Activated T-cell treated with anti-CD3 and anti-CD28 coated beads, Interleukin-2, amount 50 U/mL, for 72 hours (primary cell): ENCODE data around the gene TRDMT1. TPM values are rescaled to one million over a fixed set of nuclear protein-coding genes. Genes with fewer than 3 reads are reported as not detected.

Experiments used
- ATAC-seq, 2 donors: fragments of 150-1000 bp; cut with Tn5 transposase; replicated peaks in 1 of 2; 2 replicates each; pipeline ENCODE4 v1.10.0; 2021; ENCODE audit warnings: moderate library complexity in 2 of 2, mild to moderate bottlenecking in 1 of 2
- DNase-seq, 2 donors: peaks; one replicate each; pipeline ENCODE4 v3.0.0; 2021 to 2022; ENCODE audit warnings: mixed read lengths in 1 of 2
- H3K27ac Mint-ChIP-seq: one replicate; pipeline ENCODE4 v1.8.0; 2022; ENCODE audit warnings: mild to moderate bottlenecking, moderate library complexity, mixed read lengths
- H3K27me3 Mint-ChIP-seq: one replicate; pipeline ENCODE4 v1.8.0; 2022; ENCODE audit warnings: low read depth, mixed read lengths
- H3K36me3 Mint-ChIP-seq, 2 donors: one replicate each; pipeline ENCODE4 v1.8.0; 2022; ENCODE audit warnings: mixed read lengths in 2 of 2, mild to moderate bottlenecking in 1 of 2; ENCODE audit not compliant: insufficient read depth in 2 of 2
- H3K4me1 Mint-ChIP-seq: one replicate; pipeline ENCODE4 v1.8.0; 2022; ENCODE audit warnings: low read depth, mixed read lengths
- H3K4me3 Mint-ChIP-seq, 2 donors: one replicate each; pipeline ENCODE4 v1.8.0; 2022; ENCODE audit warnings: mild to moderate bottlenecking in 2 of 2, mixed read lengths in 2 of 2, moderate library complexity in 2 of 2
- H3K9me3 Mint-ChIP-seq, 2 donors: one replicate each; pipeline ENCODE4 v1.8.0; 2022; ENCODE audit warnings: mixed read lengths in 2 of 2
- total RNA-seq, 2 donors: library from RNA; stranded (reverse); gene quantifications; one replicate each; pipeline ENCODE4 v1.2.3, GENCODE V29; 2022

Gene TRDMT1, protein sequence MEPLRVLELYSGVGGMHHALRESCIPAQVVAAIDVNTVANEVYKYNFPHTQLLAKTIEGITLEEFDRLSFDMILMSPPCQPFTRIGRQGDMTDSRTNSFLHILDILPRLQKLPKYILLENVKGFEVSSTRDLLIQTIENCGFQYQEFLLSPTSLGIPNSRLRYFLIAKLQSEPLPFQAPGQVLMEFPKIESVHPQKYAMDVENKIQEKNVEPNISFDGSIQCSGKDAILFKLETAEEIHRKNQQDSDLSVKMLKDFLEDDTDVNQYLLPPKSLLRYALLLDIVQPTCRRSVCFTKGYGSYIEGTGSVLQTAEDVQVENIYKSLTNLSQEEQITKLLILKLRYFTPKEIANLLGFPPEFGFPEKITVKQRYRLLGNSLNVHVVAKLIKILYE
- total RNA-seq: 1 to 10 TPM; 5.5 to 8.7 TPM

DNA sequence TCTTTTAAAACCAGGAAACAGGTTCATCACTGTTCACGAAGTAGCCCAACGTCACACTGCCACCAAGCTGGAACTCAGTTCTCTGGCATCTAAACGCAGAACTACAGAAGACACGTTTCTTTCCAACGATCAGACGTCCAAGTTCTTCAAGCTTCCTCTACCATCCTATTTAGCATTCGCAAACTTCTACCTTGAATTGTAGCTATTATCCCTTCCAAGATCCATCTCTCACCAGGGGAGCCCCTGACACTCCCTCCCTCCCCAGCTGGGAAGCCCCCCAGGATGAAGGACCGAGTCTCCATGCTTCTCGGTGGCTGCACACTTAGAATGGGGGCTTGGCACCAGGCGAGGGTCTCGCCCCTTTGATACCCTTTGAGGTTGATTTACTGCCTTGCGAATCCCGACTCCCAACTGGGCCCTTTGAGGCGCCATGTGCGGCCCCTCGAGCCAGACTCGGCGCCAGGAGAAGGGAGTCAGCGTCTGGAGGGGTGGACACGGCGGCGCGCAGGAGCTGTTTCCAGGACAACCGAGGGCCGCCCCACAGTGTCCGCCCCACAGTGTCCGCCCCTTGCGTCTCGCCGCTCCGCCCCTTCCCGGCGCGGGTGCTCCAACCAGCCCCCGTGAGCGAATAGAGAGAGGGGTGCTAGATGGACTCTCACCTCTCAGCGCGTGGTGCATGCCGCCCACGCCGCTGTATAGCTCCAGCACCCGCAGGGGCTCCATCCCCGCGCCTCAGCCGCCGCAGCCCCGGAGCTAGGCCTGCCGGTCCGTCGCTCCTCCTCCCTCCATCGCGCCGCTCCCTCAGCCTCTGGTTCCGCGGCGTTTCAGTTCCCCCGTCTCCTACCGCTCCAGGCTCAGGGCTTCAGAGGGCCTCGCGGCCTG lies at the start of gene TRDMT1:
TSS of gene TRDMT1 (minus strand) at position 761 of the 882 bp plus-strand sequence. CDS start at position 723, 38 bp downstream.
- peak within 1 kb of the TSS; percentile 91 to 97 for H3K4me3 Mint-ChIP-seq
- ATAC-seq: peak; percentile 94 to 96
- peak within 1 kb of the TSS; percentile 96 for H3K27ac Mint-ChIP-seq
- peaks cover 54% of the 10 kb centered on the region for H3K4me1 Mint-ChIP-seq
- H3K36me3 Mint-ChIP-seq: no peaks in the 10 kb centered on the region
- peak; percentile 83 to 84 for DNase-seq
- H3K27me3 Mint-ChIP-seq: no peaks in the 10 kb centered on the region
- peaks cover 0 to 3% of the 10 kb centered on the region in 2 donors for H3K9me3 Mint-ChIP-seq

GRCh38 chr10:17250736-17251135 lies 49.3 kb upstream of the TRDMT1 start:
- peaks cover 4% of the 10 kb centered on the region for H3K4me1 Mint-ChIP-seq
- no peaks in the 10 kb centered on the region for H3K27me3 Mint-ChIP-seq
- peaks cover 0 to 5% of the 10 kb centered on the region in 2 donors for H3K36me3 Mint-ChIP-seq
- no peak overlapping the region for H3K4me3 Mint-ChIP-seq
- peaks cover 3 to 8% of the 10 kb centered on the region in 2 donors for H3K9me3 Mint-ChIP-seq
- no peak for ATAC-seq
- DNase-seq: no peak
- H3K27ac Mint-ChIP-seq: no peak overlapping the region

- H3K9me3 Mint-ChIP-seq: peaks cover 3 to 8% of the 10 kb centered on the region in 2 donors
- no peak overlapping the region for H3K4me3 Mint-ChIP-seq
- H3K27me3 Mint-ChIP-seq: no peaks in the 10 kb centered on the region
- no peak for DNase-seq
- peak; percentile 44 to 53 for ATAC-seq
- H3K36me3 Mint-ChIP-seq: peaks cover 0 to 5% of the 10 kb centered on the region in 2 donors
- H3K27ac Mint-ChIP-seq: no peak overlapping the region
- H3K4me1 Mint-ChIP-seq: no peaks in the 10 kb centered on the region
Measured at GRCh38 chr10:17249820-17250219, 48.3 kb upstream of the TRDMT1 start.

DNA sequence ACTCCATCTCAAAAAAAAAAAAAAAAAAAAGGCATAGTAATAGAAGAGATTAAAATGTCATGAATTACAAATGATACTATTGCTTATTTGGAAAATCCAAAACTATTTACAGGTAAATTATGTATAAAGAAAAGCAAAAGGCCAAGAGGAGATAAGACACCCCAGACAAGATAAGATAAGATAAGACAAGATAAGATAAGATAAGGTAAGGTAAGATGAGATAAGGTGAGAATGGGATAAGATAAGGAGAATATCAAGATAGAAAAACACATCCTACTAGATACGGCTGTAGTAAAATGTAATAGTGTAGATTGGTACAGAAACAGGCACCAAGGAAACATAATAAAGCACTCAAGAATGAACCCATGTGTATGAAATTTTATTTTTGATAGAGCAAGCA lies 47.5 kb upstream of the TRDMT1 start:
- H3K4me3 Mint-ChIP-seq: no peak overlapping the region
- DNase-seq (no peak), ATAC-seq (no peak)
- H3K27me3 Mint-ChIP-seq: no peaks in the 10 kb centered on the region
- H3K9me3 Mint-ChIP-seq: peaks cover 0 to 5% of the 10 kb centered on the region in 2 donors
- H3K36me3 Mint-ChIP-seq: peaks cover 0 to 5% of the 10 kb centered on the region in 2 donors
- no peaks in the 10 kb centered on the region for H3K4me1 Mint-ChIP-seq
- H3K27ac Mint-ChIP-seq: no peak overlapping the region

- no peak for DNase-seq
- H3K27ac Mint-ChIP-seq: no peak overlapping the region
- no peaks in the 10 kb centered on the region for H3K27me3 Mint-ChIP-seq
- H3K4me3 Mint-ChIP-seq: no peak overlapping the region
- ATAC-seq: no peak
- H3K4me1 Mint-ChIP-seq: no peaks in the 10 kb centered on the region
- peaks cover 0 to 5% of the 10 kb centered on the region in 2 donors for H3K9me3 Mint-ChIP-seq
- H3K36me3 Mint-ChIP-seq: peaks cover 0 to 5% of the 10 kb centered on the region in 2 donors
Measured at GRCh38 chr10:17247210-17247609, 45.7 kb upstream of the TRDMT1 start.

DNA sequence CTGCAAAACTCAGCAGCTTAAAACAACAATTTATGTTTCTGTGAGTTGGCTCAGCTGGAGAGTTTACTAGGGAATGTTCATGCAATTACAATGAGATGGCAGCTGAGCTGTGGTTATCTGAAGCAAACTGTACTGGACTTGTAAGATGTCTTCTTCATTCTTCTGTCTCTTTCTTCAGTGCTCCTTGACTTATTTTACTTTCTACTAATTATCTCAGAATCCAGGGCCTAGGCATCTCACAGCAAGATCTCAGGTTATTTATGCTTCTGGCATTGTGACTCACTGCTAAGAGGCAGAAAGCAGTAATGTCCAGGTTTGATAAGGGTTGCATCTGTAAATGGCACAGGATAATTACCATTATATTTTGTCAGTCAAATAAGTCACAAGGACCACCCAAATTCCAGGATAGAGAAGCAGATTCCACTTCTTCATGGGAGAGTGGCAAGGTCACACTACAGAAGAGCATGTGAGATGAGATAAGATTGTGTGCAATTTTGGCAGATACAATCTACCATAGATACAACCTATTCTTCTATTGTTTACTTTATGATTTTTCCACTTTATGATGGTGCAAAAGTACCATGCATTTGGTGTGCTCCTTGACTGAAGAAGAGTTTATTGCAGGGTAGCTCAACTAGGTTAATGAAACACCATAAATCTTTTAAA lies 43.4 kb upstream of the TRDMT1 start:
- peaks cover 0 to 5% of the 10 kb centered on the region in 2 donors for H3K36me3 Mint-ChIP-seq

DNA sequence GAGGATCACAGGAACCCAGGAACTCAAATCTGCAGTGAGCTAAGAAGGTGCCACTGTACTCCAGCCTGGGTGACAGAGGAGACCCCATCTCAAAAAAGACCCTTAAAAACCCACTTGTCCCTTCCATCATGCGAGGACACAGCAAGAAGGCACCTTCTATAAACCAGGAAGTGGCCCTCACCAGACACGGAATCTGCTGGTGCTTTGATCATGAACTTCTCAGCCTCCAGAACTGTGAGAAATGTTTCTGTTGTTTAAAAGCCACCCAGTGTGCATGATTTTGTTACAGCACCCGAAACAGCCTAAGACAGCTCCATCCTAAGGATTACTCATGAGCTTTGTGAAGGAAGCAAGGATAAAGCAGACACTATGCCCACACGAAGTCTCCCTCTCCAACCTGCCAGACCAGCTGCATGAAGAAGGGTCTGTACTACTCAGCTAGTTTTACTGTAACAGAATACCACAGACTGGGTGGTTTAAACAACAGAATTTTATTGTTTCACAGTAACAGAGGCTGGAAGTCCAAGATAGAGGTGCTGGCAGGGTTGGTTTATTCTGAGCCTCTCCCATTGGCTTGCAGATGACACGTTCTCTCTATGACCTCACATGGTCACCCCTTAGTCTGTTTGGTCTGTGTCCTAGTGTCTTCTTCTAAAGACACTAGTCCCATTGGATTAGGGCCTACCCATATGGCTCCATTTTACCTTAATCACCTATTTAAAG lies 40.3 kb upstream of the TRDMT1 start:
- H3K27ac Mint-ChIP-seq: no peak overlapping the region
- H3K4me1 Mint-ChIP-seq: no peaks in the 10 kb centered on the region
- DNase-seq (no peak), ATAC-seq (peak in 1 of 2 donors; percentile 27)
- H3K36me3 Mint-ChIP-seq: peaks cover 0 to 5% of the 10 kb centered on the region in 2 donors
- no peaks in the 10 kb centered on the region for H3K27me3 Mint-ChIP-seq
- H3K4me3 Mint-ChIP-seq: no peak overlapping the region
- peaks cover 0 to 5% of the 10 kb centered on the region in 2 donors for H3K9me3 Mint-ChIP-seq

More for the DNA sequence above, 43.4 kb upstream of the TRDMT1 start:
- Mint-ChIP-seq H3K4me1 (no peaks in the 10 kb centered on the region), H3K27me3 (no peaks in the 10 kb centered on the region), H3K4me3 (no peak overlapping the region), H3K9me3 (peaks cover 0 to 5% of the 10 kb centered on the region in 2 donors), H3K27ac (no peak overlapping the region)
- DNase-seq: no peak
- no peak for ATAC-seq

DNA sequence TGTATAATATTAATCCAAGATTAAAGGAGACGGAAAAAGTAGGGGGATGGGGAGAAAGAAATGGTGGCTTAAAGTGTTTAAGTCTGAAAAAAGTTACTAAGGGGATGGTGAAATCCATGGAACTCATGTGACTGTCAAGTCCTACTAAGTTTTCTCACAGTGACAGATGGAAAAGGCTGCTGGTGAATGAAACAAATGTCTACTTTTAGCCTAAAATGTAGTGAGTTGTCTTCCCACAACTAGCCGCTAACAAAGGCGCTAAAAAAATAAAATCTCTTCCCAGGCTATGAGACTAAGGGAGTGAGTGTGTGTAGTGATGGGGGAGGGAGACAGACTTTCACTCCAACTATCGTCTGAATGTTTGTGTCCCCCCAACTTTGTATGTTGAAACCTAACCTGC lies 39.1 kb upstream of the TRDMT1 start:
- Mint-ChIP-seq H3K4me3 (no peak overlapping the region), H3K27me3 (no peaks in the 10 kb centered on the region), H3K4me1 (peaks cover 6% of the 10 kb centered on the region), H3K9me3 (no peaks in the 10 kb centered on the region), H3K27ac (peak overlapping the region; percentile 66), H3K36me3 (peaks cover 4 to 7% of the 10 kb centered on the region in 2 donors)
- ATAC-seq: no peak
- no peak for DNase-seq

- no peak overlapping the region for H3K27ac Mint-ChIP-seq
- H3K27me3 Mint-ChIP-seq: no peaks in the 10 kb centered on the region
- ATAC-seq: no peak
- no peak for DNase-seq
- H3K4me1 Mint-ChIP-seq: peaks cover 8% of the 10 kb centered on the region
- no peaks in the 10 kb centered on the region for H3K9me3 Mint-ChIP-seq
- H3K4me3 Mint-ChIP-seq: no peak overlapping the region
- H3K36me3 Mint-ChIP-seq: peaks cover 6 to 8% of the 10 kb centered on the region in 2 donors
Measured at GRCh38 chr10:17240096-17240495, 38.6 kb upstream of the TRDMT1 start.

- no peak overlapping the region for H3K4me3 Mint-ChIP-seq
- H3K4me1 Mint-ChIP-seq: peaks cover 14% of the 10 kb centered on the region
- no peak overlapping the region for H3K27ac Mint-ChIP-seq
- no peaks in the 10 kb centered on the region for H3K9me3 Mint-ChIP-seq
- DNase-seq (no peak), ATAC-seq (no peak)
- H3K36me3 Mint-ChIP-seq: peaks cover 8 to 14% of the 10 kb centered on the region in 2 donors
- no peaks in the 10 kb centered on the region for H3K27me3 Mint-ChIP-seq
Measured at GRCh38 chr10:17239345-17240085, 38.0 kb upstream of the TRDMT1 start.

DNA sequence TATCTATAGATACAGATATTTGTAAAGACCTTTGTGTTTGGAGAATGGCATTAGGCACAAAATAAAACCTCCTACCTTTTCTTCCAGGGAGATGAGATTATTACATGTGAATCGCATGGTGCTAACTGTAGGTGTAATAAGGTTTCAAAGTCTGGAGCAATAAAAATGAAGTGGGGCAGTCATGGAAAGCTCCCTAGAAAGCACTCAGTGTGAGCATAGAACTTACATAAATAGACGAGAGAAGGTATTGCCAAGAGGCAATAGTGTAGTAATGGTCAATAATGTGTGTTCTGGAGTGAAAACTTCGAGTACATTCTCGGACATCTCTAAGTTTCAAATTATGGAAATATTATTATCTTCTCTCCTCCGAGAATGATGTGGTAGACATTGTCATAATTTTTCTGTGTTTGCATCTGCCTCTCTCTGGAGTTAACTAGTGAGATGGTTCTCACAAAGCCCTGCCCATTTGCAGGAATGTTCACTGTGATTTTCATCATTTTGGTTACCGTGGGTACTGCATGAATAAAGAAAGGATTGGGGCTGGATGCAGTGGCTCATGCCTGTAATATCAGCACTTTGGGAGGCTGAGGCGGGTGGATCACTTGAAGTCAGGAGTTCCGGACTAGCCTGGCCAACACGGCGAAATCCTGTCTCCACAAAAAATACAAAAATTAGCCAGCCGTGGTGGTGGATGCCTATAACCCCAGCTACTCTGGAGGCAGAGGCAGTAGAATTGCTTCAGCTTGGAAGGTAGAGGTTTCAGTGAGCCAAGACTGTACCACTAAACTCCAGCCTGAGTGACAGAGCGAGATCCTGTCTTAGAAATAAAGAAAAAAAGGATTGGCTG lies 37.2 kb upstream of the TRDMT1 start:
- Mint-ChIP-seq H3K27ac (no peak overlapping the region), H3K4me1 (peaks cover 18% of the 10 kb centered on the region), H3K36me3 (peaks cover 13 to 19% of the 10 kb centered on the region in 2 donors), H3K9me3 (no peaks in the 10 kb centered on the region), H3K4me3 (no peak overlapping the region), H3K27me3 (no peaks in the 10 kb centered on the region)
- DNase-seq: no peak
- ATAC-seq: no peak
